IPS-NIHi7 (cell line): ENCODE data around the gene PSMC2.
"Not testable (repeated sequence)": the region's sequence is repeated elsewhere in the genome, so short reads cannot be mapped to it uniquely, and the experiment has no call there.

Experiments used
- DNase-seq: peaks from one replicate; pipeline ENCODE4 v3.0.0; 2012; ENCODE audit warnings: mixed read lengths; ENCODE audit errors: extremely low spot score

PSMC2 gene

GRCh38 chr7:103379270-103379975 is 32.0 kb downstream of the PSMC2 start:
- DNase-seq, result no peak

- DNase-seq, result no peak
These were observed 33.1 kb downstream of the PSMC2 start for GRCh38 chr7:103380395-103381191.

- DNase-seq, result no peak
These were observed 34.0 kb downstream of the PSMC2 start for GRCh38 chr7:103381280-103382031.

- DNase-seq, result no peak
These were observed 34.6 kb downstream of the PSMC2 start for GRCh38 chr7:103382032-103382402.

- DNase-seq, result no peak
These were observed 39.8 kb downstream of the PSMC2 start for GRCh38 chr7:103387242-103387641.

GRCh38 chr7:103388469-103389140 is 41.2 kb downstream of the PSMC2 start:
- DNase-seq, result no peak

GRCh38 chr7:103389263-103389662 is 41.8 kb downstream of the PSMC2 start:
- no peak for DNase-seq

GRCh38 chr7:103391150-103391549 is 43.7 kb downstream of the PSMC2 start:
- DNase-seq, result no peak

GRCh38 chr7:103391976-103392375 is 44.5 kb downstream of the PSMC2 start:
- no peak for DNase-seq

- no peak for DNase-seq
These were observed 47.1 kb downstream of the PSMC2 start for GRCh38 chr7:103394566-103394965.

GRCh38 chr7:103395071-103395470 is 47.6 kb downstream of the PSMC2 start:
- no peak for DNase-seq

- no peak for DNase-seq
These were observed 49.0 kb downstream of the PSMC2 start for GRCh38 chr7:103396471-103396870.

GRCh38 chr7:103398483-103399127 is 51.2 kb downstream of the PSMC2 start:
- no peak for DNase-seq

- not testable (repeated sequence) for DNase-seq
These were observed 52.2 kb downstream of the PSMC2 start for GRCh38 chr7:103399687-103400086.

GRCh38 chr7:103405789-103406613 is 58.6 kb downstream of the PSMC2 start:
- DNase-seq, result not testable (repeated sequence)

- no peak for DNase-seq
These were observed 64.7 kb downstream of the PSMC2 start for GRCh38 chr7:103412151-103412550.

- DNase-seq, result no peak
These were observed 66.0 kb downstream of the PSMC2 start for GRCh38 chr7:103413407-103413806.

GRCh38 chr7:103418241-103418640 is 70.8 kb downstream of the PSMC2 start:
- no peak for DNase-seq
